ENCODE measurements around the gene LGALS1.
"Not testable (repeated sequence)": the region's sequence is repeated elsewhere in the genome, so short reads cannot be mapped to it uniquely, and the experiment has no call there.

Gene LGALS1

GRCh38 chr22:37684803-37685615 is 9.6 kb downstream of the LGALS1 start:
- TF ChIP-seq CTCF (IDR thresholded peaks at IDR 0.05; ENCODE audit: low read depth, low read length): no peak
- DNase-seq (ENCODE audit: extremely low read depth, low read depth): no peak

- no peak for TF ChIP-seq CTCF (IDR thresholded peaks at IDR 0.05; ENCODE audit: low read depth, low read length)
- no peak for DNase-seq (ENCODE audit: extremely low read depth, low read depth)
Measured at GRCh38 chr22:37686002-37686982, 10.9 kb downstream of the LGALS1 start, which contains the start of gene NOL12. Gene NOL12, plus strand, starts transcription at chr22:37686343. Its CDS starts 50 bp downstream, at chr22:37686393.

- DNase-seq (ENCODE audit: extremely low read depth, low read depth): no peak
- no peak for TF ChIP-seq CTCF (IDR thresholded peaks at IDR 0.05; ENCODE audit: low read depth, low read length)
Measured at GRCh38 chr22:37690407-37690806, 15.0 kb downstream of the LGALS1 start.

GRCh38 chr22:37690901-37691504 is 15.6 kb downstream of the LGALS1 start:
- DNase-seq (ENCODE audit: extremely low read depth, low read depth): no peak
- no peak for TF ChIP-seq CTCF (IDR thresholded peaks at IDR 0.05; ENCODE audit: low read depth, low read length)

GRCh38 chr22:37692627-37693285 is 17.3 kb downstream of the LGALS1 start:
- TF ChIP-seq CTCF (IDR thresholded peaks at IDR 0.05; ENCODE audit: low read depth, low read length): no peak
- DNase-seq (ENCODE audit: extremely low read depth, low read depth): no peak

GRCh38 chr22:37694131-37694530 is 18.7 kb downstream of the LGALS1 start:
- DNase-seq (ENCODE audit: extremely low read depth, low read depth): not testable (repeated sequence)

GRCh38 chr22:37696260-37696656 is 20.8 kb downstream of the LGALS1 start:
- not testable (repeated sequence) for DNase-seq (ENCODE audit: extremely low read depth, low read depth)
